HG03442 (cell line): ENCODE results near the gene UFM1.
"Not testable (repeated sequence)": the region's sequence is repeated elsewhere in the genome, so short reads cannot be mapped to it uniquely, and the experiment has no call there.

ENCODE experiments used
- ATAC-seq: cut with Tn5 transposase; IDR thresholded peaks from one replicate; pipeline ENCODE4 v1.9.1; 2021; ENCODE audit warnings: mild to moderate bottlenecking, moderate library complexity; ENCODE audit not compliant: unreplicated experiment

The UFM1 gene

DNA sequence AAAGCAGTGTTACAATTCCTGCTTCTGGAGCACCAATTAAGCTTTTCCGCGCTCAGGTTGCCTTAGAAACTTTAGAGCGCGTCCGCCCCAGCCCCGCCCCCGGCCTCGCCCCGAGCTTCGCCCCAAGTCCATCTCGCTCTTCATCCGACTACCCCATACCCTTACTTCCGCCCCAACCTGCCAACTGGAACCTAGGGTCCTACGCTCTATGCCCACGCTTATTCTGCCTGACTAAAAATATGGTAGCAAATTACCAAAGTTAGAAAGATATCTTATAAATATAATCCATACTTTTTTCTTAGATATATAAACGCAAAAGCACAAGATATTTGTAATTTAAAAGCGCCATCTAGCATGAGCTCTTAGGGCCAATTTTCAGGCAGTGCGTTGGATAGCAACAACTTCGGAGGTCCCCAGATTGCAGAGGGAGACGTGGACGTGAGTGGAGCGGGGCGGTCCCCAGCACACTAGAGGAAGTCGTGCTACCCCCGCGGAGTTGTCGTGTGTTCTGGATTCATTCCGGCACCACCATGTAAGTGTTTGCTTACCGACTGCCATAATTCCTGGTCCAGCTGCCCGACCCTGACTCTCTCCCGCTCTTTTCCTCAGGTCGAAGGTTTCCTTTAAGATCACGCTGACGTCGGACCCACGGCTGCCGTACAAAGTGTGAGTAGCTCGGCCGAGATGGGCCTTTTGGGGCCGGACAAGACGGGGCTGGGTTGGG lies at the start of gene UFM1:
Gene UFM1 (plus strand): TSS at position 462 of the 724 bp plus-strand sequence. CDS start 69 bp downstream, at position 531.
- ATAC-seq: peak; percentile 93

DNA sequence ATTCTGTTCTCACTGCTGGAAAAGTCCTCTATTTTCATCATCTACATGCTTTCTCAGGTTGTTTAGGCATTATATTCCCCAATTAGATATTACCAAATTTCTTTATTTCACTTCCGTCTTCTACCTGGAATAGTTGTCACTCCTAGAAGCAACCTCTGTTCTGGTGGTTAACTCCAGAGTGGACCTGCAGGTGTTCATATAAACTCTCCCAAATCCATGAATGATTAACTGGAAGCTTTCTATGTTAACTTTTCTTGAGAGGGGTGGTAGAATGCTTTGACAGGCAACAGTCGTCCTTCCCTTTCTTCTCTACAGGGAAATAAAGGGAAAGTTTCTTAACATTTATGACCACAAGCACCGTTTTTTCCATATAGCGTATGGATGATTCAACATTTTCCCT lies 48.4 kb upstream of the UFM1 start:
- ATAC-seq: no peak

- no peak for ATAC-seq
Observed at GRCh38 chr13:38303816-38304320, 45.8 kb upstream of the UFM1 start.

DNA sequence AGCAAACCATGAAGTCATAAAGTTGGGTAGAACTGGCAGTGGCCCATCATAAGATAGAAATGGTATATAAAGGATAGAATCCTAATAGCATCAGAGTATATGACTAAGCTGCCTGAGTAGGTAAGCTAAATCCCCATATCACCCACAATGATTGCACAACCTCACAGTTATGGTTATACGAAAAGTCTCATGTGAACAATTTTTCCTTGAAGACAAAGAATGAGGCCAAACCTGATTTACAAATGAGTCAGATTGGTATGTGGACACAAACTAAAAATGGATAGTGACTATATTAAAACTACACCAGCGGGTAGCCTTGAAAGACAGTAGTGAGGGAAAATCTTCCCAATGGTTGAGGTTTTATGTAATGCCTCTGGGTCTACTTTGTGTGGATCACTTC lies 40.9 kb upstream of the UFM1 start:
- no peak for ATAC-seq

- ATAC-seq: no peak
Observed at GRCh38 chr13:38309397-38309796, 40.3 kb upstream of the UFM1 start.

GRCh38 chr13:38311175-38311574 lies 38.5 kb upstream of the UFM1 start:
- ATAC-seq: not testable (repeated sequence)

GRCh38 chr13:38316129-38316528 lies 33.5 kb upstream of the UFM1 start:
- no peak for ATAC-seq

DNA sequence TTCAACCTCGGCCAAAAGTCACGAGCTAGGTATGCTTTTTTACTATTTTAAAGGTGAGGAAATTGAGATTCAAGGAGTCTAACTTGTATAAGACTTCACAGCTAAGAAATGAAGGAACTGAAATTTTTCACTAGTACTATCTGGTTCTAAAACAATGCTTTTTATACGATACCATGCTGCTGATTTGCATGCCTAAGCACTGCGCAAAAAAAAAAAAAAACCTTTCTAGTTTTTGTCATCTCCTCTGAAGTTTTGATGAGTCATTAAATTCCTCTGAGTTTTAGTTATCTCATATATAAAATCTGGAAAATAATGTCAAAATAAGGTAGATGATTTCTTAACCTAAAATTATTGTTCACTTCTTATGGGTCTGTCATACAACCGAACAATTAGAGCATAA lies 28.0 kb upstream of the UFM1 start:
- no peak for ATAC-seq

GRCh38 chr13:38325426-38325825 lies 24.2 kb upstream of the UFM1 start:
- no peak for ATAC-seq

- no peak for ATAC-seq
Observed at GRCh38 chr13:38328699-38329098, 21.0 kb upstream of the UFM1 start.

- ATAC-seq: no peak
Observed at GRCh38 chr13:38334845-38335244, 14.8 kb upstream of the UFM1 start.

DNA sequence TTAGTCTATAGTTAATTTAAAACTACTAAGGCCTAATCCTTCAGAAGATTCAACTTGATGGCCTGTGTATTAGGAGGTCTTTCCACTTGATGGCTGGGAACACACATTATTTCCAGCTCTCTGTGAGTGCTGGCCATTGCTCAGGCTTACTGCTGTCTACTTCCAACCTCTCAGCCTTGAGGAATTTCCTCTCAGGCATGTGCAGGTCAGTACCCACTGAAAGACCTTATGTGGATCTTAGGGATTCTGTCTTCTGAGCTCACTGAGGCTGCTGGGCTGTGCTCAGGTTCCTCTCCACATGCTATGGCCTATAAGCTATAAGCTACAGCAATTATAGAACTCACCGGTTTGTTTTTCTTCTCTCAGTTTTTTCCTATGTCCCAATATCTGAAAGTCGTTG lies 11.6 kb upstream of the UFM1 start:
- no peak for ATAC-seq

DNA sequence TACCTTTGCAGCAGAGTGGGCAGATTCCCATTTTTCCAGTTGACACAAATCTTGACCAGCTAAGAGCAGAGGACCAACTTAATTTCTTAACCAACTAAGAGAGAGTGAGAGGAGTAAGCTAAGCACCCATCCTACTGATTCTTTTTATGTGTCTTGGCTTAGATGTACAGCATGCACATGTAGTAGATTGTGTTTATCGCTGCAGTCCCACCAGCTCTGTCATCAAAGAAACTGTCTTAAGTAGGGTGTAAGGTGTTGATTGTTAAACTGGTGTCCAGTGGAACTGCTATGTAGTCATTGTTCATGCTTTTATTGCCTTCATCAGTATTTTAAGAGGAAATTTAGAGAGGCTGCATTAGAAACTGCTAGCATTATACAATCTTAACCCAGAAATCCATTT lies 9.0 kb upstream of the UFM1 start:
- ATAC-seq: no peak

DNA sequence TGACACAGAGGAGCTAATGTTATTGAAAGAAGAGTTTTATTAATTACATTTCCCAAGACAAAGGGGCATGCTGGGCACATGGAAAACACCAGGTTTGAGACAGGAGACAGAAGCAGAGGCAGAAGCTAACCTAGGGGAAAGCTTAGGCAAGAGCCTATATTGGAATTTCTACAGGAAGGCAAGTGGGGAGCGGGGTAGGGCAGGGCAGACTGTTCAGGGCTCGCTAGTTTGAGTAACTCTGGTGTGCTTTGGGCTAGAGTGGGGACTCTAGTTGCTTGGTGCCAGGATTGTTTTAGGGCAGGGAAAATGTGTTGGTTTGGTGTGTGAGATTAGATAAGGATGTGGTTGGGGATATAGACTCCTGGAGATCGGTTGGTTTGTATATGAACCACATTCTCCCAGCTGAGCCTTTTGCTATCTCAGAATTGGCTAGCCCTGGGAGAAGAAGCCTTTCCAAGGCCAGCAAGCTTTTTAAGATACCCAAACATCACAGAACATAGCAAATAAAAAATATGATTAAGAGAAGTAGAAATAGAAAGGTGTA lies 8.4 kb upstream of the UFM1 start:
- no peak for ATAC-seq

DNA sequence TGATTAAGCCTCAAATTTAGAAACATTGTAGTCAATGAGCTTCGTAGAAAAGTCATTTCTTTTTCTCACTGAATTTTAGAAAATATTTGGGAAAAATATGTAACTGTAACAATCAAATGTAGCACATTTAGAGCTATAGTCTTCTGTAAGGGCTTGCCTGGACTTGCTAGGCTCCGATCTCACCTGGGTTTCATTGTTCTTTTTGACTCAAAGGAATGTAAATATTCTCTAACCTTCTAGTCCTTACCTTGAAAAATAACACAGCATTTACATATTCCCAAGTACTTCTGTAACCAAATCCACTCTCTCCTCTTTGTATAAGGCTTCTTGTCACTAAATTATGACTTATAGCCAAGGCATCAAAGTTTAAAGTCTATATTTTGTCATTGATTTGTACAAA lies 2.9 kb upstream of the UFM1 start:
- ATAC-seq: no peak

- ATAC-seq: peak; percentile 4
Observed at GRCh38 chr13:38348861-38349389, 726 bp upstream of the UFM1 start.

GRCh38 chr13:38350114-38350617 lies 515 bp downstream of the UFM1 start:
- peak; percentile 28 for ATAC-seq

- ATAC-seq: no peak
Observed at GRCh38 chr13:38355595-38356119, 6.0 kb downstream of the UFM1 start.

- no peak for ATAC-seq
Observed at GRCh38 chr13:38358684-38359083, 9.0 kb downstream of the UFM1 start.

- no peak for ATAC-seq
Observed at GRCh38 chr13:38361542-38362262, 12.1 kb downstream of the UFM1 start.

DNA sequence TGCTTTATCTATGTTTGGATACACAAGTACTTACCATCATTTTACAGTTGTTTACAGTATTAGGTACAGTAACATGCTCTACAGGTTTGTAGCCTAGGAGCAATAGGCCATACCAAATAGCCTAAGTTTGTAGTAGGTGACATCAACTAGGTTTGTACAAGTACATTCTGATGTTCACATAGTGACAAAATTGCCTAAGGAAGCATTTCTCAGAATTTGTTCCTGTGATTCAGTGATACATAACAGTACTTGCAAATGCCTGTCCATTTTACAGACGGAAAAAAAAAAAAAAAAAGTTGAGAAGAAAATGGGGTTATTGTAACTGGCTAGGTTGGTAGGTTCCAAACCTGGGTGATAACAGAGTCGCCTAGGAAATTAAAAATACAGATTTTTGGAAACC lies 13.6 kb downstream of the UFM1 start:
- ATAC-seq: no peak
